ENCODE data around the gene MRNIP.

Gene MRNIP

GRCh38 chr5:179870952-179871351, 12.3 kb upstream of the MRNIP start:
- DNase-seq, result no peak

- no peak for DNase-seq
Measured at GRCh38 chr5:179870403-179870903, 11.8 kb upstream of the MRNIP start.

GRCh38 chr5:179869641-179870402, 11.2 kb upstream of the MRNIP start:
- DNase-seq, result no peak

- DNase-seq, result no peak
Measured at GRCh38 chr5:179869101-179869500, 10.5 kb upstream of the MRNIP start.

DNA sequence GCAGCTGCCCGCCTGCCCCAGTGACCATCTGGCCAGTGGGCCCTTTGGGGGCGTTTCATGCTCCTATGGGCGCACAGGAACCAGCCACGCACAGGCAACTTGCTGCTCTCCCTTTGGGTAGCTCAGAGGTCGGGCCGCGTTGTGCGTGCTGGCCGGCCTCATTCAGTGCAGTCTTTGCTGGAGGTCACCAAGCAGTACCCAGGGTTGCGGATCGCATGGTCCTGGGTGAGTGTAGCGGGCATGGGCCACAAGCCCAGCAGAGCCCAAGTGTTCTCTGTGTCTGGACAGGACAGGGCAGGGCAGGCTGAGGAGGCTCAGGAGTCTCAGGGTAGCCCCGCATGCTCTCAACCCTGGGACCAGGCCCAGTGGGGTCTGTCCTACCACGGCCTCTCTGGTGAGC, 9.9 kb upstream of the MRNIP start:
- no peak for DNase-seq

- no peak for DNase-seq
Measured at GRCh38 chr5:179867476-179867875, 8.9 kb upstream of the MRNIP start.

GRCh38 chr5:179867079-179867465, 8.5 kb upstream of the MRNIP start:
- DNase-seq, result no peak

DNA sequence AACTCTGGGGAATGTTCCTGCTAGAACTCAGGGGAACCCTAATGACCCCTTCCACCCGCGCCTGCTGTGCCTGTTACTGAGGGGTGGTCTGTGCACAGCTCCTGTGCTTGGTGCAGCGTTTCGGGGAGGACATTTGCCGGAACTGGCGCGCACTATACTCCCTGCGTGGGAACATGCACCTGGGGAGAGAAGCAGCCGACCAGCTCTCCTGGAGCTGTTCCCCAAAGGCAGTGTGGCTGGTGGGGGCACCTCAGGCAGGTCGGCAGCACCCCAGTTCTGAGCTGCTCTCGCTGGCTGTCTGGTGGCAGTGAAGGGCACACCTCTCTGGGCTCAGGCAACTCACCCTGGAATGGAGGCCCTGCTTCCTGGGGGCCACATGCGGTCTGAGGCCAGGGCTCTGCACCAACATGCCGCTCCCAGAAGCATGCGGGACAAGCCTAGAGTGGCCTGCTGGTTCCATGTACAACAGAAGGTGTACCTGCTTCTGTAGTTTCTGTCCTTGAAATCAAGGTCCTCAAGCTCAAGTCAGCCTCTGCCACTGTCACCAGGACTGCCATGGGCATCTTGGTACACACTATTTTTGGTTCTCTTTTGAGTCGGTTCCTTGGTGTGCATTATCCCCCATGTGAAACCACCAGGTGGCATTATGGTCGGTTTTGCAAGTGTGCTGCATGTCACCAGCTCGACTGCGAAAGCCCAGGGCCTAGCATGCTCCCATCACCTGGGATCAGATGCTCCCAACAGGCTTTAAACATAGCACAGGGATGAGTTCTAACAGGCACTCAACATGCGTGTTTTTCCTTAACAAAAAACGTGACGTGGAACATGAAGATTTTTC, 7.8 kb upstream of the MRNIP start:
- DNase-seq, result peak; percentile 20

DNA sequence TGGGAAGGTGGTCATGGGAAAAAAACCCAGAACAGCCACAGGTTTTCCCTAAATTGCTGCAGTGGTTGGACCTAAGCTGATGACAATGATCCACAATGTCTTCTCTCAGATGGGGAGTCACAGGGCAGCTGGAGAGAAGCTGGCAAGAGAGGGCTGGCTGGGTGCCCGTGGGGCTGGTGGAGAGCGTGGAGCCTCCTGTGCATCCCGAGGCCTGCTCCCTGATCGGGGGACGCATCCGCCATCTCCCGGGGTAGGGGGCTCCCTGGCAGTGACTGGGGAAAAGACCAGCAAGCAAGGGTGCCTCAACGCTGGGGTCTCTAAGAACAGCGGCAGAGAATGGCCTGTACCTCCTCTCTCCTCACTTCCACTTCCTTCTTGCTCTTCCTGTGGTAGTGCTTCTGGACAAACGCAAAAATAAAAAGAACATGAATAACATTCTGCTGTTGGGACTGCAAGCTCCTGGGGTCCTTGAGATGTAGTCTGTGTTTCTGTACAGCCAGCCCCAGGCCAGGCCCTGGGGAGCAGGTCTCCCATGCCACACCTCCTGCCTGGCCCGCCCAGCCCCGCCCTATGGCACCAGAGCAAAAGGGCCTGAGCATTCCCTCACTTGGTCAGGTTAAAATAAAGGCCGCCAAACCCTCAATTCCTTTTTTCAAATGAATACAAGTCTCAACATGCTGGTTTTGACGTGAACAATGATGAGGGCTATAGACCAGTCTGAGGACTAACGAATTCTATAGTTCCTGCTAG, 7.0 kb upstream of the MRNIP start:
- no peak for DNase-seq

DNA sequence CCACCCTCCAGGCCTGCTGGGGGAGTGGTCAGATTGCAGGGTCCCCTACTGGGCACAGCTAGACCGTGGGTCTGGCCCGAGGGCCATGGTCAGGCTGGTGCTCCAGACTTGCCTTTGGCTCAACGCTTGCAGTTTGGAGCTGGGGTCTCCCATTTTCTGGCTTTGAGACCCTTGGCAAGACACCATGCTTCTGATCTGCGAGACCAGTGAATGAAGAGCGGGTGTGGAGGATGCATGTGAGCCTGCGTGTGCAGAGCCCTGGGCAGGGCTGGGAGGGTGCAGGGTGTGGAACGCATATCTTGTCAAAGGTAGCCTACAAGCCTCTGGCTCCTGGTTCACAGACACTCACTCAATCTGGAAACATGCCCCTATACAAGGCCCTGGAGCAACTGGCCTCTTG, 6.1 kb upstream of the MRNIP start:
- DNase-seq, result no peak

- no peak for DNase-seq
Measured at GRCh38 chr5:179863449-179864085, 5.0 kb upstream of the MRNIP start.

- DNase-seq, result no peak
Measured at GRCh38 chr5:179862891-179863290, 4.3 kb upstream of the MRNIP start.

- DNase-seq, result no peak
Measured at GRCh38 chr5:179862296-179862695, 3.7 kb upstream of the MRNIP start.

- no peak for DNase-seq
Measured at GRCh38 chr5:179860301-179860700, 1.7 kb upstream of the MRNIP start.

- DNase-seq, result peak; percentile 58
Measured at GRCh38 chr5:179858241-179858585, 404 bp downstream of the MRNIP start.

DNA sequence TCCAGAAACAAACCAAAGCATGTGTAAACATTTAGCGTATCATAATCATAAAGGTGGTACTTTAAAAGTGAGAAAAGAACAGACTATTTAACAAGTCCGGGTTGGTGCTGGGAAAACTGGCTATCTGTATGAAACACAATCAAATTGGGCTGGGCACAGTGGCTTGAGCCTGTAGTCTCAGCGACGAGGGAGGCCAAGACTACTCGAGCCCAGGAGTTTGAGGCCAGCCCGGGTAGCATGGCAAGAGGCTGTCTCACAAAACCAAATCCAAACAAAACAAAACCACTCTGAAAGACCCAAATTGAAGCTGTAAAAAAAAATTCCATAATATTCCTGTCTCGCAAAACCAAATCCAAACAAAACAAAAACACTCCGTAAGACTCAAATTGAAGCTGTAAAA, 4.3 kb downstream of the MRNIP start:
- no peak for DNase-seq

- DNase-seq, result no peak
Measured at GRCh38 chr5:179852993-179853547, 5.5 kb downstream of the MRNIP start.

DNA sequence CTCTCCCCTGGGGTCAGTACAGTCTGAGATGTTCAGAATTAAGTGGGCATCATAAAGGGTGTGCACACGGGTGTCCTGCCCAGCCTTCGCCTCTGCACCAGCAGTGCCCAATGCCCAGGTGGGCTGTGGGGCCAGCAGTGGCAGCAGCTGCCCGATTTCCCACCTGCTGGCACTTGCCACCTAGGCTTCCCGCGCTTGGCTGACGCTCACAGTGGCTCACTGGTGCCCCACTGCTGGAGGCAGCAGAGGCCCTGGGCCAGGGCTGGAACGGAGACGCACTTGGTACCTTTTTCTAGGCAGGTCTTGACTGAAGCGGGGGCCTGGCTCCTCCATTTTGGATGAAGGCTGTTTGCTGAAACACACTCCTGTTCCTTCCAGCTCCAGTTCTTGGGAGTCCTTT, 17.0 kb downstream of the MRNIP start:
- DNase-seq, result no peak

GRCh38 chr5:179840766-179841165, 17.9 kb downstream of the MRNIP start:
- no peak for DNase-seq

GRCh38 chr5:179840321-179840720, 18.3 kb downstream of the MRNIP start:
- no peak for DNase-seq

DNA sequence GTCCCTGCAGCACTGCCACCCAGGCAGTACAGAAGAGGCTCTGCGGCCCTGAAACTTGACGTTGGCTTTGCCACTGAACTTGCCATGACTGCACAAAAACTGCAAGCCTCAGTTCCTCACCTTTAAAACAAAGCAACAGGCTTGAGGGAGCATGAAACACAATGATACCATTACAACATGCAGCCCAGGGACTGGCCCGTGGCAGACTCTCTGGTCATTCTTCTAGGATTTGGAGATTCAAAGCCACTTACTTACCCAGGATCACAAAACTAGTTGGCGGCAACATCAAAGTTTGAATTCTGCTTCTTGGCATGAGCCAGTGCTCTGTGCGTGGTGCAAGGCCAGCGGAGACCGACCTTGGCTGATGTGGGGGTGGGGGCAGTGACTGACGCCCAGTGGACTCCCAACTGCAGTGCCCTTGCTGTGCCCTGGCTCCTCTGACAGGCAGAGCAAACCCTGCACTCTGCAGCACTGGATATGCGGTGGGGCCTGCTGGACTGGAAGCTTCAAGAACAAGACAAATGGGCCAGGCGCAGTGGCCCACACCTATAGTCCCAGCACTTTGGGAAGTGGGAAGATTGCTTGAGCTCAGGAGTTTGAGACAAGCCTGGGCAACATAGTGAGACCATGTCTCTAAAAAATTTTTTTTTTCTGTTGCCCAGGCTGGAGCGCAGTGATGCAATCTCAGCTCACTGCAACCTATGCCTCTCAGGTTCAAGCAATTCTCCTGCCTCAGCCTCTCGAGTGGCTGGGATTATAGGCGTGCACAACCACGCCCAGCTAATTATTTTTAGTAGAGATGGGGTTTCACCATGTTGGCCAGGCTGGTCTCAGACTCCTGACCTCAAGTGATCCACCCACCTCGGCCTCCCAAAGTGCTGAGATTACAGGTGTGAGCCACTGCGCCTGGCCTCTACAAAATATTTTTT, 19.0 kb downstream of the MRNIP start:
- DNase-seq, result no peak
